ENCODE data around the gene BTNL3.
"Not testable (repeated sequence)": the region's sequence is repeated elsewhere in the genome, so short reads cannot be mapped to it uniquely, and the experiment has no call there.

The BTNL3 gene

GRCh38 chr5:180988592-180988991, at the start of gene BTNL3:
BTNL3 (plus strand) TSS chr5:180988846; CDS start chr5:180989029, 183 bp downstream.
- DNase-seq = no peak

GRCh38 chr5:180950291-180950949, 38.2 kb upstream of the BTNL3 start:
- no peak for DNase-seq

DNA sequence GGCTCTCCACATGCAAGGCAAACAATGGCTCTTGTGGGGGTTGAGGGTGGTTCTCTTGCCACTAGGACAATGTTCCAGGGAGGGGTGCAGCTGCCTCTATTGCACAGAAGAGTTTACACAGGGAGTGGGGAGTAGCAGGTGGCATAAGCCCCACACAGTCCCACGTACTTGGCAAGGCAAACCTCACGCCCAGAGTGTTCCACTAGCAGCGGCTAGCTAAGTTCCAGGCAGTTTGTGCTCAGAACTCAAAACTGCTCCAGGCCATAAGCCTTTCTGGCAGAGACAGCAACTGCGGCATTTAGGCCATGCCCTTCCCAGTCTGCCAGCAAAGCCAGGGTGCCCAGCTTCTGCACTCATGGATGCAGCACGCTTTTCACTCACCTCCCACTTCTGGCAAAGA, 29.0 kb upstream of the BTNL3 start:
- no peak for DNase-seq

DNA sequence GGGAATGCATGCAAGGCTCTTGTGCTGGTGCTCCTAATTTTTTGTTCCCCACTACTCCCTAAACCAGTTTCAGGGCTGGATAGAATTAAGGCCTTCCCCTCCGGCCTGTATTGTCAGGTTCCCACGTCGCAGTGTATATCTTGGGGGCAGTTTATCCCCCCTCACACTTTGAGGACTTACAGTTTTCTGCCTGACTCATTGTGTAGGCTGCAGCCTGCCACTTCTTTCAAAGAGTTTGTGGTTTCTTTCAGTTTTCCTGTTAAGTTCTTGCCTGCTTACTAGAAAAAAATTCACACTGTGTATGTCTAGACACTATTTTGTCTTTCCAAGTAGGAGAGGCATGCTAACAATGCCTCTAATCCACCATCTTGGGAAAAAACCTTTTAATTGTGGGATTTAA, 28.4 kb upstream of the BTNL3 start:
- no peak for DNase-seq

DNA sequence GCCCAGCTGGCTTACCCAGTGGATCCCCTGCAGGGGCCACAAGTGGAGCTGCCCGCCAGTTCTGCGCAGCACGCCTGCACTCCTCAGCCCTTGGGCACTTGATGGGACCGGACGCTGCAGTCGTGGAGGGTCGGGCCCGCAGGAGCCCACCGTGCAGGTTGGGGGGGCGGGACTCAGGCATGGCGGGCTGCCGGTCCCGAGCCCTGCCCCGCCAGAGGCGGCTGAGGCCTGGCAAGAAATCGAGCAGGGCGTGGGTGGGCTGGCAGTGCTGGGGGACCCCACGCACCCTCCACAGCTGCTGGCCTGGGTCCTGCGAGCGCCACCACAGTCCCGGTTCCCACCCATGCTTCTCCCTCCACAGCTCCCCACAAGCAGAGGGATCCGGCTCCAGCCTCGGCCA, 19.2 kb upstream of the BTNL3 start:
- no peak for DNase-seq

GRCh38 chr5:180970336-180970735, 18.3 kb upstream of the BTNL3 start:
- no peak for DNase-seq

- DNase-seq = no peak
Observed at GRCh38 chr5:180970875-180971274, 17.8 kb upstream of the BTNL3 start.

DNA sequence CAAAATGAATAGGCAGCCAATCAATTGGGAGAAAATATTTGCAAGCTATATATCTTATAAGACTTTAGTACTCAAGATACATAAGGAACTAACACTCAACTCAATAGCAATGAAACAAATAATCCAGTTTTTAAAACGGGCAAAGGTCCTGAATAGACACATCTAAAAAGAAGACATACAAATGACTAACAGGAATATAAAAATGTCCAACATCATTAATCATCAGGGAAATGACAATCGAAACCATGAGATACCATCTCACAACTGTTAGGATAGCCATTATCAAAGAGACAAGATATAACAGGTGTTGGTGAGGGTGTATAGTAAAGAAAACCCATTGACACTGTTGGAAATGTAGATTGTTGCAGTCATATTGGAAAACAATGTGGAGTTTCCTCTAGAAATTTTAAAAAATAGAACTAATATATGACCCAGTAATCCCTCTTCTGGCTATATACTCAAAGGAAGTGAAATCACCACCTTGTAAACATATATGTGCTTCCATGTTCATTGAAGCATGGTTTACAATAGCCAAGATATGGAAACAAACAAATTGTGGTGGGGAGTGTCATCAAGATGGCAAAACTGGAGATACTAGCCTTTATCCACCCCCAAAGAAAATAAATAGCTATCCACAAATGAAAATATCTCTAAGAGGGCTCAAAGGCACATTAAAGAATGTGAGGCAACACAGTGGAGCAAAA, 13.9 kb upstream of the BTNL3 start:
- no peak for DNase-seq

- no peak for DNase-seq
Observed at GRCh38 chr5:180975338-180975737, 13.3 kb upstream of the BTNL3 start.

DNA sequence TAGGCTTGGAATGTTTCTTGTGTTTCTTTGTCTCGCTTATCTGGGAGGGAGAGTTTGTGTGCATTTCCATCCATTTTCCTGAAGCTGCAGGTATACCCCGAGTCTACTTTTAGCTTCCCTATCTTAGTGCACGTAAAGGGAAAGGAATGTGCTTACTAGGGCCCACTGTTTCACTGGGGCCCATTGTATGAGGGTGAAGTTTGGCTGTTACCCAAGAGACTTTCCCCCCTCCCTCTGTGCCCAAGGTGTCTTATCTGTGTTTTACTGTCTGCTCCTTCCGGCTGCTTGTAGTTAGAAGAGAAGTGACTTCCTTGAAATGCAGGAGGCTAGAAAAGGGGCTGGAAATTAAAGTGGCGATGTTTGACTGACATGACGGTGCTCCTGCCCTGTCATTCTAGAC, 12.1 kb upstream of the BTNL3 start:
- peak; percentile 3 for DNase-seq

GRCh38 chr5:180977852-180978251, 10.8 kb upstream of the BTNL3 start:
- no peak for DNase-seq

GRCh38 chr5:180982008-180982741, 6.5 kb upstream of the BTNL3 start:
- no peak for DNase-seq

DNA sequence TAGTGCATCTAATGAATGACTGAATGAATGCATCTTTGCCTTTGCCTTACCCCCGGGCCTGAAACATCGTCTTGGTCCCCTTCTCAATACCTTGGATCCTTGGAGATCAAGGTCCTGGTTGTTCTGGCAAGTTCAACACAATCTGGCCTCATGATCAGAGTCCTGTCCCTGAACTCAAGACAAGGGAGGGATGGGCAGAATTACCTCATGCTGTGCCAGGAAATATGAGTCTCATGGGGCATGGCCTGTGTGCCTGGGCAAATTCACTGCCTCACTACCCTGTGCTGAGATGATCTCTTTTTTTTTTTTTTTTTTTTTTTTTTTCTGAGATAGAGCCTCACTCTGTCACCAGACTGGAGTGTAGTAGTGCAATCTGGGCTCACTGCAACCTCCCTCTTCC, 630 bp upstream of the BTNL3 start:
- no peak for DNase-seq

DNA sequence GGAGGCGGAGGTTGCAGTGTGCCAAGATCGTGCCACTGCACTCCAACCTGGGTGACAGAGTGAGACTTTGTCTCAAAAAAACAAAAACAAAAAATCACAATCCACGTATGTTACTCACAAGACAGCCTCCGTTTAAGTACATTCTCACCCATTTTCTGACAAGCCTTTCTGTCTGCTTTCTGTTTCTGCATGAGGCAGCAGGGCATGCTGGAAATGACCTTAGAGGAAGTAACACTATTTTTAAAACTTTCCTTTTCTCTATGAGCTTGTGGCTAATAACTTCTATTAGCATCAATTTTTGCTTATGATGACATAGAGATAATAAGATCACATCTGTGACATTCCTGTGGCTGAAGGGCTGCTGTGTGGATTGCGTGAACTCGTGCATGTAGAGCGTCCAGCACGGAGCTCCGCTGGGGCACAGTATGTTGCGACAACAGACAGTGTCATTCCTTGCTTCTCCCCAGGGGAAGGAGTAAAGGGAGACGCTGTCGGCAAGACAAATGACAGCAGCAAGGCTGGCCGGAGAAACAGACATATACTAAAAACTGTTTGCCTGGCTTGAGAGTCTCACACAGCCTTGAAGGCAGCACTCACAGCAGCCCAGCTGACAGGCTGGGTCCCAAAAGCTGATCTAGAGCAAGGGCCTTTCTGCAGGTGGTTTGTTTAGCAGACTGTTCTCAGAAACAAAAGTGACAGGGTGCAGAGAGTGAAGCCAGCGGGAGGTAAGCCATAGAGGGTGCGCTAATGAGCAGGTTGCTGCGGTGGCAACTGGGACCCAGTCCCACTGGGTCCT, 1.6 kb downstream of the BTNL3 start:
- no peak for DNase-seq

DNA sequence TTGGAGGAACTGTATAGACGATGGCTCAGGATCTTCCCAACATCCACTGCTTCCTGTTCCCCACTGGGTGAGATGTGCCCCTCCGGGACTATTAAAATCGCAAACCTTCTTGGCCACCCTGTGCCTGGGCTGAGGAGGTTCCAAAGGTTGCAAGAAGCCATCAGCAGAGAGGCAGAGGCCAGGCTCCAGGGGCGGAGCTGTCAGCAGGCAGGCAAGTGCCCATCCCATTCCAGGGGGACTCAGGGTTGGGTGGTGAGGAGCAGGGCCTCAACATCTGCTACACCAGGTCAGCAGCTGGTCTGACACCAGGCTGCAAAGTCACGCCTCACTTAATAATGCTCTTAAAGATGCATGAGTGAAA, 2.2 kb downstream of the BTNL3 start:
- DNase-seq = no peak

- no peak for DNase-seq
Observed at GRCh38 chr5:181001947-181002346, 13.3 kb downstream of the BTNL3 start.

DNA sequence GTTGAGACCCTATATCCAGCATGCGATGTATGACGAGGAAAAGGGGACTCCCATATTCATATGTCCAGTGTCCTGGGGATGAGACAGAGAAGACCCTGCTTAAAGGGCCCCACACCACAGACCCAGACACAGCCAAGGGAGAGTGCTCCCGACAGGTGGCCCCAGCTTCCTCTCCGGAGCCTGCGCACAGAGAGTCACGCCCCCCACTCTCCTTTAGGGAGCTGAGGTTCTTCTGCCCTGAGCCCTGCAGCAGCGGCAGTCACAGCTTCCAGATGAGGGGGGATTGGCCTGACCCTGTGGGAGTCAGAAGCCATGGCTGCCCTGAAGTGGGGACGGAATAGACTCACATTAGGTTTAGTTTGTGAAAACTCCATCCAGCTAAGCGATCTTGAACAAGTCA, 17.1 kb downstream of the BTNL3 start:
- no peak for DNase-seq

DNA sequence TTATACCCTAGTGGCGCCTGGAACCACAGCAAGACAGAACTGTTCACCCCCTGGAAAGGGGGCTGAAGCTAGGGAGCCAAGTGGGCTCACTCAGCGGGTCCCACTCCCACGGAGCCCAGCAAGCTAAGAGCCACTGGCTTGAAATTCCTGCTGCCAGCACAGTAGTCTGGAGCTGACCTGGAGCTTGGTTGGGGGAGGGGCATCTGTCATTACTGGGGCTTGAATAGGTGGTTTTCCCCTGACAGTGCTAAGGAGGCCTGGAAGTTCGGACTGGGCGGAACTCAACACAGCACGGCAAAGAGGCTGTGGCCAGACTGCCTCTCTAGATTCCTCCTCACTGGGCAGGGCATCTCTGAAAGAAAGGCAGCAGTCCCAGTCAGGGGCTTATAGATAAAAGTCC, 19.5 kb downstream of the BTNL3 start:
- DNase-seq = no peak

DNA sequence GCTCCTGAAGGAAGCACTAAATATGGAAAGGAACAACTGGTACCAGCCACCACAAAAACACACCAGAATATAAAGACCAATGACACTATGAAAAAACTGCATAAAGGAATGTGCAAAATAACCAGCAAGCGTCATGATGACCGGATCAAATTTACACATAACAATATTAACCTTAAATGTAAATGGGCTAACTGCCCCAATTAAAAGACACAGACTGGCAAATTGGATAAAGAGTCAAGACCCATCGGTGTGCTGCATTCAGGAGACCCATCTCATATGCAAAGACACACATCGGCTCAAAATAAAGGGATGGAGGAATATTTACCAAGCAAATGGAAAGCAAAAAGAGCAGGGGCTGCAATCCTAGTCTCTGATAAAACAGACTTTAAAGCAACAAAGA, 21.4 kb downstream of the BTNL3 start:
- DNase-seq = not testable (repeated sequence)

- not testable (repeated sequence) for DNase-seq
Observed at GRCh38 chr5:181014654-181015053, 26.0 kb downstream of the BTNL3 start.

DNA sequence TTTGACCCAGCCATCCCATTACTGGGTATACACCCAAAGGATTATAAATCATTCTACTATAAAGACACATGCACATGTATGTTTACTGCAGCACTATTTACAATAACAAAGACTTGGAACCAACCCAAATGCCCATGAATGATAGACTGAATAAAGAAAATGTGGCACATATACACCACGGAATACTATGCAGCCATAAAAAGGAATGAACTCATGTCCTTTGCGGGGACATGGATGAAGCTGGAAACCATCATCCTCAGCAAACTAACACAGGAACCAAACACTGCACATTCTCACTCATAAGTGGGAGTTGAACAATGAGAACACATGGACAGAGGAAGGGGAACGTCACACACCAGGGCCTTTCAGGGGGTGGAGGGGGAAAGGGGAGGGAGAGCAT, 28.8 kb downstream of the BTNL3 start:
- DNase-seq = not testable (repeated sequence)

GRCh38 chr5:181020688-181021087, 32.0 kb downstream of the BTNL3 start:
- no peak for DNase-seq
